H9 (cell line): ENCODE data around the gene FBXL16. TPM values are rescaled to one million over a fixed set of nuclear protein-coding genes. Genes with fewer than 3 reads are reported as not detected.

ENCODE experiments used
- DNase-seq: peaks from one replicate; pipeline ENCODE4 v3.0.0-alpha.2; 2017
- H2AFZ ChIP-seq: one replicate; pipeline ENCODE4 v1.6.1; 2013; ENCODE audit warnings: mild to moderate bottlenecking, low read length, control low read depth, moderate library complexity
- H2AK5ac ChIP-seq: 2 replicates; pipeline ENCODE4 v1.6.1; 2013; ENCODE audit warnings: low read length, control low read depth, mixed read lengths; ENCODE audit not compliant: insufficient read length
- H2BK120ac ChIP-seq: one replicate; pipeline ENCODE4 v1.6.1; 2013; ENCODE audit warnings: low read depth, mild to moderate bottlenecking, low read length, control low read depth, inconsistent platforms; ENCODE audit not compliant: poor library complexity, severe bottlenecking
- H2BK12ac ChIP-seq: 2 replicates; pipeline ENCODE4 v1.6.1; 2013; ENCODE audit warnings: low read length, control low read depth, mixed read lengths, low read depth; ENCODE audit not compliant: insufficient read length
- H2BK15ac ChIP-seq: 2 replicates; pipeline ENCODE4 v1.6.1; 2013; ENCODE audit warnings: low read depth, low read length, control low read depth
- H2BK20ac ChIP-seq: one replicate; pipeline ENCODE4 v1.6.1; 2013; ENCODE audit warnings: low read depth, mild to moderate bottlenecking, low read length, control low read depth, inconsistent platforms; ENCODE audit not compliant: poor library complexity, severe bottlenecking
- H2BK5ac ChIP-seq: 2 replicates; pipeline ENCODE4 v1.6.1; 2013; ENCODE audit warnings: low read length, control low read depth, mixed read lengths; ENCODE audit not compliant: insufficient read length
- H3K14ac ChIP-seq: 2 replicates; pipeline ENCODE4 v1.6.1; 2013; ENCODE audit warnings: low read length, control low read depth; ENCODE audit not compliant: insufficient read depth
- H3K18ac ChIP-seq: 2 replicates; pipeline ENCODE4 v1.6.1; 2013; ENCODE audit warnings: low read depth, mild to moderate bottlenecking, mixed read lengths, low read length, control low read depth; ENCODE audit not compliant: insufficient read length
- H3K23ac ChIP-seq: 2 replicates; pipeline ENCODE4 v1.6.1; 2013; ENCODE audit warnings: low read length, control low read depth, mixed read lengths, low read depth; ENCODE audit not compliant: insufficient read length
- H3K23me2 ChIP-seq: 2 replicates; pipeline ENCODE4 v1.6.1; 2013; ENCODE audit warnings: low read depth, mild to moderate bottlenecking, mixed read lengths, low read length, control low read depth; ENCODE audit not compliant: insufficient read length, poor library complexity, severe bottlenecking
- H3K27ac ChIP-seq: 2 replicates; pipeline ENCODE4 v1.5.1; 2013; ENCODE audit warnings: low read length, control low read depth, mixed read lengths, low read depth; ENCODE audit not compliant: insufficient read length
- H3K27me3 ChIP-seq: 2 replicates; pipeline ENCODE4 v1.6.1; 2013; ENCODE audit warnings: low read length, control low read depth, inconsistent platforms; ENCODE audit not compliant: insufficient read depth
- H3K4ac ChIP-seq: 2 replicates; pipeline ENCODE4 v1.6.1; 2013; ENCODE audit warnings: low read depth, mild to moderate bottlenecking, control low read depth, inconsistent platforms, low read length, moderate library complexity
- H3K4me1 ChIP-seq: 2 replicates; pipeline ENCODE4 v1.6.1; 2013; ENCODE audit warnings: low read length, control low read depth, inconsistent platforms; ENCODE audit not compliant: insufficient read depth
- H3K4me2 ChIP-seq: 2 replicates; pipeline ENCODE4 v1.6.1; 2013; ENCODE audit warnings: low read length, control low read depth, mixed read lengths; ENCODE audit not compliant: insufficient read length, insufficient read depth
- H3K56ac ChIP-seq: 2 replicates; pipeline ENCODE4 v1.6.1; 2013; ENCODE audit warnings: low read depth, mild to moderate bottlenecking, mixed read lengths, low read length, control low read depth; ENCODE audit not compliant: insufficient read length
- H3K79me1 ChIP-seq: 2 replicates; pipeline ENCODE4 v1.6.1; 2013; ENCODE audit warnings: low read depth, mild to moderate bottlenecking, moderate library complexity, low read length, control low read depth, inconsistent platforms; ENCODE audit not compliant: insufficient read depth, poor library complexity, severe bottlenecking
- H3K79me2 ChIP-seq: 2 replicates; pipeline ENCODE4 v1.6.1; 2013; ENCODE audit warnings: low read length, control low read depth, inconsistent platforms; ENCODE audit not compliant: insufficient read depth
- H3K9ac ChIP-seq: 2 replicates; pipeline ENCODE4 v1.6.1; 2013; ENCODE audit warnings: low read length, control low read depth, mixed read lengths; ENCODE audit not compliant: insufficient read length; ENCODE audit errors: extremely low read depth
- H3K9me3 ChIP-seq: one replicate; pipeline ENCODE4 v1.6.1; 2013; ENCODE audit warnings: low read depth, low read length, inconsistent platforms; ENCODE audit not compliant: control insufficient read depth
- H3T11ph ChIP-seq: one replicate; pipeline ENCODE4 v1.6.1; 2013; ENCODE audit warnings: mild to moderate bottlenecking, low read length, control low read depth, inconsistent platforms
- H4K20me1 ChIP-seq: one replicate; pipeline ENCODE4 v1.6.1; 2013; ENCODE audit not compliant: control insufficient read depth, insufficient read length, insufficient read depth
- H4K5ac ChIP-seq: 2 replicates; pipeline ENCODE4 v1.6.1; 2013; ENCODE audit warnings: low read depth, mild to moderate bottlenecking, mixed read lengths, low read length, control low read depth; ENCODE audit not compliant: insufficient read length
- H4K8ac ChIP-seq: replicated peaks from 2 replicates; pipeline ENCODE4 v1.6.1; 2013; ENCODE audit warnings: low read length, control low read depth, mixed read lengths, low read depth; ENCODE audit not compliant: insufficient read length
- H4K91ac ChIP-seq: 2 replicates; pipeline ENCODE4 v1.6.1; 2013; ENCODE audit warnings: low read depth, mild to moderate bottlenecking, moderate library complexity, mixed read lengths, low read length, control low read depth; ENCODE audit not compliant: insufficient read length
- H3K27ac Mint-ChIP-seq, 3 experiments: 2 replicates in 2 of 3; 3 replicates in 1 of 3; pipeline ENCODE4 v1.8.0; 2020 to 2021; ENCODE audit warnings: mixed read lengths in 3 of 3, mild to moderate bottlenecking in 1 of 3, moderate library complexity in 1 of 3
- H3K27me3 Mint-ChIP-seq: 2 replicates; pipeline ENCODE4 v1.8.0; 2021; ENCODE audit warnings: low read depth, mild to moderate bottlenecking, moderate library complexity, mixed read lengths
- H3K36me3 Mint-ChIP-seq, 3 experiments: 2 replicates in 2 of 3; 3 replicates in 1 of 3; pipeline ENCODE4 v1.8.0; 2020 to 2021; ENCODE audit warnings: low read depth in 3 of 3, mixed read lengths in 3 of 3; ENCODE audit not compliant: insufficient read depth in 1 of 3
- H3K4me1 Mint-ChIP-seq, 2 experiments: 2 replicates each; pipeline ENCODE4 v1.8.0; 2020; ENCODE audit warnings: mixed read lengths in 2 of 2
- H3K4me3 Mint-ChIP-seq, 2 experiments: 2 replicates in 1 of 2; 3 replicates in 1 of 2; pipeline ENCODE4 v1.8.0; 2020 to 2021; ENCODE audit warnings: mild to moderate bottlenecking in 2 of 2, mixed read lengths in 2 of 2, moderate library complexity in 1 of 2
- H3K9me3 Mint-ChIP-seq, 2 experiments: 2 replicates in 1 of 2; 3 replicates in 1 of 2; pipeline ENCODE4 v1.8.0; 2020; ENCODE audit warnings: mild to moderate bottlenecking in 2 of 2, mixed read lengths in 2 of 2, moderate library complexity in 1 of 2
- CTCF ChIP-seq: fragments of 200-600 bp; sonication (generic); conservative IDR thresholded peaks from 3 replicates; pipeline ENCODE4 v1.8.0; 2021; ENCODE audit warnings: antibody characterized with exemption, mild to moderate bottlenecking
- WGBS: extraction: QIAGEN DNeasy Blood & Tissue Kit; methylation state at CpG from one replicate; pipeline ENCODE4 v1.1.7; 2013; ENCODE audit warnings: missing lambda C conversion rate, low lambda C conversion rate, mixed read lengths; ENCODE audit not compliant: insufficient read length; ENCODE audit errors: extremely low coverage; 5-methylcytosine and 5-hydroxymethylcytosine counted together
- total RNA-seq: library from RNA; stranded (reverse); gene quantifications from 2 replicates; pipeline ENCODE4 v1.2.1, GENCODE V29; 2021

Gene FBXL16
- total RNA-seq, 1 experiment from 2014 or later: 9.6 TPM

- no peak overlapping the region for H4K91ac ChIP-seq
- H2BK5ac ChIP-seq: no peak overlapping the region
- H3T11ph ChIP-seq: no peak overlapping the region
- no peaks in the 10 kb centered on the region for H3K27me3 ChIP-seq
- no peak for TF ChIP-seq CTCF
- H2AFZ ChIP-seq: no peak overlapping the region
- no peak overlapping the region for H2BK12ac ChIP-seq
- H3K4me1 Mint-ChIP-seq: peaks cover 0 to 9% of the 10 kb centered on the region in 2 experiments; a peak in 2 of 4 replicates
- H2BK120ac ChIP-seq: no peak overlapping the region
- H3K9me3 Mint-ChIP-seq: no peaks in the 10 kb centered on the region
- H4K20me1 ChIP-seq: no peaks in the 10 kb centered on the region
- no peaks in the 10 kb centered on the region for H3K79me2 ChIP-seq
- no peak overlapping the region for H4K8ac ChIP-seq
- H3K4me3 Mint-ChIP-seq: no peak overlapping the region; a peak in 1 of 5 replicates
- no peak overlapping the region for H3K56ac ChIP-seq
- H3K79me1 ChIP-seq: no peaks in the 10 kb centered on the region
- no peak overlapping the region for H3K27ac ChIP-seq
- no peak overlapping the region for H3K27ac Mint-ChIP-seq
- no peak for DNase-seq
- H3K9ac ChIP-seq: no peak overlapping the region
- H3K18ac ChIP-seq: no peak overlapping the region
- no peak overlapping the region for H3K4me2 ChIP-seq
- no peak overlapping the region for H4K5ac ChIP-seq
- no peaks in the 10 kb centered on the region; a peak in 1 of 7 replicates for H3K36me3 Mint-ChIP-seq
- H3K14ac ChIP-seq: no peak overlapping the region
- no peaks in the 10 kb centered on the region for H3K27me3 Mint-ChIP-seq
- H2BK20ac ChIP-seq: no peak overlapping the region
- H2AK5ac ChIP-seq: no peak overlapping the region
- no peaks in the 10 kb centered on the region for H3K4me1 ChIP-seq
- H3K4ac ChIP-seq: no peak overlapping the region
- no peak overlapping the region for H2BK15ac ChIP-seq
- no CpG with 5 or more reads among the region's 22 CpGs for WGBS
- H3K23me2 ChIP-seq: peaks cover 9% of the 10 kb centered on the region
- H3K23ac ChIP-seq: no peak overlapping the region
- no peaks in the 10 kb centered on the region for H3K9me3 ChIP-seq
Measured at GRCh38 chr16:651844-652243, 53.8 kb downstream of the FBXL16 start.
